ENCODE data around the gene SON. TPM values are rescaled to one million over a fixed set of nuclear protein-coding genes. Genes with fewer than 3 reads are reported as not detected.

Gene SON
- total and polyA plus RNA-seq, 2 of the 13 experiments (the other 11 are each of a cell fraction or from before 2014, with no cell fraction given), result 61.3 to 78.3 TPM

GRCh38 chr21:33542640-33543504 is at the start of gene SON (continued):
- TF ChIP-seq ZNF280D (CRISPR knock-in tag; IDR thresholded peaks at IDR 0.05) (peak; percentile 58; the same call in 1 of the 2 replicates), CENPX (CRISPR knock-in tag; IDR thresholded peaks at IDR 0.05) (no peak), ZNF460 (CRISPR knock-in tag; IDR thresholded peaks at IDR 0.05; ENCODE audit: borderline replicate concordance) (no peak), NR2F6 (IDR thresholded peaks at IDR 0.05) (no peak), NR2F6 (CRISPR knock-in tag; IDR thresholded peaks at IDR 0.05) (no peak; the same call in 1 of the 2 replicates), YEATS4 (CRISPR knock-in tag; IDR thresholded peaks at IDR 0.05; ENCODE audit: borderline replicate concordance) (peak; percentile 94), CBX5 (CRISPR knock-in tag; IDR thresholded peaks at IDR 0.05; ENCODE audit: borderline replicate concordance) (no peak), PHF8 (CRISPR knock-in tag; IDR thresholded peaks at IDR 0.05) (peak; percentile 90), SIN3B (IDR thresholded peaks at IDR 0.05; ENCODE audit: low read length) (no peak), E2F2 (CRISPR knock-in tag; IDR thresholded peaks at IDR 0.05; ENCODE audit: borderline replicate concordance) (no peak; the same call in 1 of the 2 replicates), KDM6A (CRISPR knock-in tag; IDR thresholded peaks at IDR 0.05; ENCODE audit: low read depth) (no peak), MYNN (CRISPR knock-in tag; IDR thresholded peaks at IDR 0.05; ENCODE audit: low read depth) (no peak), ATF3 (CRISPR knock-in tag; IDR thresholded peaks at IDR 0.05) (no peak; the same call in 1 of the 2 replicates), THAP11 (CRISPR knock-in tag; IDR thresholded peaks at IDR 0.05) (peak; percentile 86), RBAK (CRISPR knock-in tag; IDR thresholded peaks at IDR 0.05) (no peak), NR2F2 (IDR thresholded peaks at IDR 0.05; ENCODE audit: borderline replicate concordance, low read depth) (0 out of 2 replicates have a peak, but pooled peaks have one; percentile 10), ZBTB21 (CRISPR knock-in tag; IDR thresholded peaks at IDR 0.05) (peak; percentile 60; the same call in 1 of the 2 replicates), EZH2 (conservative IDR thresholded peaks at IDR 0.05; ENCODE audit: low read depth, low read length) (no peak), TP53 (CRISPR knock-in tag; conservative IDR thresholded peaks at IDR 0.05) (no peak), PCBP2 (optimal IDR thresholded peaks at IDR 0.05; ENCODE audit: low read depth, low read length, poor library complexity, severe bottlenecking) (no peak), AKNA (CRISPR knock-in tag; IDR thresholded peaks at IDR 0.05; ENCODE audit: borderline replicate concordance) (0 out of 2 replicates have a peak, but pooled peaks have one; percentile 16)

Measured in HepG2 (cell line).